WTC11 (cell line): ENCODE data around the gene TRIM9.

ENCODE experiments used
- CREM ChIP-seq: sonication (generic); formaldehyde crosslinking; IDR thresholded peaks from 2 replicates; pipeline ENCODE4 v1.8.1; 2022; ENCODE audit warnings: mild to moderate bottlenecking, missing genetic modification reagents, moderate library complexity
- ETV6 ChIP-seq: sonication (generic); formaldehyde crosslinking; IDR thresholded peaks from 2 replicates; pipeline ENCODE4 v1.8.1; 2022; ENCODE audit warnings: mild to moderate bottlenecking, missing genetic modification reagents
- NFE2L1 ChIP-seq: sonication (generic); formaldehyde crosslinking; IDR thresholded peaks from 2 replicates; pipeline ENCODE4 v1.8.1; 2023; ENCODE audit warnings: missing genetic modification reagents
- TF ChIP-seq, protein P1 (sequence below): sonication (generic); formaldehyde crosslinking; conservative IDR thresholded peaks from 2 replicates; pipeline ENCODE4 v1.8.1; 2022; ENCODE audit warnings: mild to moderate bottlenecking, missing genetic modification reagents

DNA sequence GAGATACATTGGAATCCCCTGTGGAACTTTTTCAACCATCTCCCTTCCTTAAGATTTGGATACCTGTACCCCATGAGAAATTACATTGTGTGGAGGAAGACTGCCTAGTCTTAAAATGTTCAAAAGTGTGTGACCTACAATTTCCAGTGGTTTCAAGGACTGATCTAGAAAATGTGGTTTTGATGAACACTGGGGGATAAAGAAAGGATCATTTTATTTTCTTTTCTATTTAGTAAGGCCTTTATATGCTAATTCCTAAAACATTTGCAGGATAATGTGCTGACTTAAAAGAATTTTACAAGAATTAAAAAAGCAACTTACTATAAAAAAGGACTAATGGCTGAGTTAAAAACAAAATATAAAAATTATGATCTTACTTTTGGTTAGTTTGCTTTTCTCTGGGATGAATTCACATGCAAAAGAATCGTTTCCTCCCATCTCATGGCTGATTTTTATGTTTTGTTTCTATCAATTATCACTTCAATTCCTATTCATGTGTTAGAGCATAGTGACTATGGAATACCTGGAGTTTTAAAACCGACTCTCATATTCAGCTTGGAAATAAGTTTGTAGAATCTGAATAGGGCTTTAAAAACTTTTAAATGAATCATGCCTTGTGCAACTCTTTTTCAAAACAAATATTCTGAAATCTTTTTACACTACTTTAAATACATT lies 110.7 kb downstream of the TRIM9 start:
- TF ChIP-seq CREM (CRISPR knock-in tag): no peak
- no peak for TF ChIP-seq ETV6 (CRISPR knock-in tag)
- TF ChIP-seq, protein P1, sequence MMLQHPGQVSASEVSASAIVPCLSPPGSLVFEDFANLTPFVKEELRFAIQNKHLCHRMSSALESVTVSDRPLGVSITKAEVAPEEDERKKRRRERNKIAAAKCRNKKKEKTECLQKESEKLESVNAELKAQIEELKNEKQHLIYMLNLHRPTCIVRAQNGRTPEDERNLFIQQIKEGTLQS: no peak
- no peak for TF ChIP-seq NFE2L1 (CRISPR knock-in tag)
